Measurements from ENCODE around the gene ULK3.

ULK3 gene

DNA sequence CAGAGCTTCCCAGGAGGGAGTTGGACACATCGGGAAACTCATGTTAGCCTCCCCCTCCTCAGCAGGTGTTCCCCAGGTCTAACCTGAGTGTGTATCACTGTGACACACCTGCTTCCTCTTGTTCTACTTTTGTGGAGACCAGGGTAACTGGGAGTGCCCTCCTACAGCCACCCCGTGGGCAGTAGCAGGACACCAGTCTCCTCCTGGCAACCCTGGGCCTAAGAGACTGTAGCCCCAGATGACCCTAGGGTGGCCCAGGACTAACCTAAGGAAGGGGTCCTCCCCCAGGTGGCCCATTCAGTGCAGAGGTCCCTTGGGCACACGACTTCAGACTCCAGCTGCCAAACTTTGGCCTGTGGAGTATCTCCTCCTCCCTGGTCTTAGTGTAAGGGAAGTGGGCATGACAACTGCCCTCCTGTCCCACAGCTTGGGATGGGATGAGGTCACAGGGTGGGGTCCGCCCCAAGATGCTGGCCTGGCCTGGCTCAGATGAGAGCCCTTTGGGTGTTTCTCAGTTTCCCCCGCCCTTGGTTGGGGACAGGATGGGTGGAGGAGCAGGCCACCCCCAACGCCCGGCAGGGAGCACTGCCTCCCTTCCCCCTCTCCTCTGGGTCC is 56.3 kb downstream of the ULK3 start:
- CTCF ChIA-PET: interaction anchor here (0.7 to 25.7 kb wide), 17 partner anchors 12 to 794 kb away, joined by 3 to 649 read pairs (median 4); partner anchors contain the start of genes CSK, STOML1 and ULK3
- Histone ChIP-seq H3K4me3 (ENCODE audit: low read depth, low read length) (no peak overlapping the region), H3K36me3 (ENCODE audit: control insufficient read depth in 2 of 2, insufficient read depth in 1 of 2, low read length in 2 of 2) (peaks cover 0 to 30% of the 10 kb centered on the region in 2 experiments; a peak in 1 of 3 replicates), H3K27ac (ENCODE audit: extremely low read depth, low read depth, low read length) (peak overlapping the region; percentile 16; the same call in 1 of the 2 replicates), H3K9me3 (ENCODE audit: control insufficient read depth, insufficient read depth, low read depth, low read length) (no peaks in the 10 kb centered on the region), H3K4me1 (ENCODE audit: control insufficient read depth, insufficient read depth, low read length) (peaks cover 53% of the 10 kb centered on the region)
- POLR2A ChIA-PET: interaction anchor here (1.0 to 1.4 kb wide), 2 partner anchors 9 to 18 kb away, joined by 4 read pairs; no protein-coding TSS in a partner anchor
- TF ChIP-seq, protein P1, sequence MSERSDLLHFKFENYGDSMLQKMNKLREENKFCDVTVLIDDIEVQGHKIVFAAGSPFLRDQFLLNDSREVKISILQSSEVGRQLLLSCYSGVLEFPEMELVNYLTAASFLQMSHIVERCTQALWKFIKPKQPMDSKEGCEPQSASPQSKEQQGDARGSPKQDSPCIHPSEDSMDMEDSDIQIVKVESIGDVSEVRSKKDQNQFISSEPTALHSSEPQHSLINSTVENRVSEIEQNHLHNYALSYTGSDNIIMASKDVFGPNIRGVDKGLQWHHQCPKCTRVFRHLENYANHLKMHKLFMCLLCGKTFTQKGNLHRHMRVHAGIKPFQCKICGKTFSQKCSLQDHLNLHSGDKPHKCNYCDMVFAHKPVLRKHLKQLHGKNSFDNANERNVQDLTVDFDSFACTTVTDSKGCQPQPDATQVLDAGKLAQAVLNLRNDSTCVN (tag by site-specific recombination; optimal IDR thresholded peaks at IDR 0.05): no peak
- TF ChIP-seq ZNF138 (tag by site-specific recombination; IDR thresholded peaks at IDR 0.05; ENCODE audit: borderline replicate concordance) (no peak), ZNF548 (tag by site-specific recombination; IDR thresholded peaks at IDR 0.05) (no peak), ZNF521 (tag by site-specific recombination; IDR thresholded peaks at IDR 0.05) (no peak), TCF7L2 (IDR thresholded peaks at IDR 0.05; ENCODE audit: borderline replicate concordance, low read depth, low read length) (no peak), FEZF1 (tag by site-specific recombination; IDR thresholded peaks at IDR 0.05) (no peak), SCRT2 (tag by site-specific recombination; IDR thresholded peaks at IDR 0.05) (no peak), ZNF530 (tag by site-specific recombination; IDR thresholded peaks at IDR 0.05; ENCODE audit: low read depth) (no peak), ZNF174 (tag by site-specific recombination; IDR thresholded peaks at IDR 0.05) (no peak), RBAK (tag by site-specific recombination; IDR thresholded peaks at IDR 0.05) (no peak), ZNF214 (tag by site-specific recombination; IDR thresholded peaks at IDR 0.05; ENCODE audit: borderline replicate concordance) (no peak), ZNF48 (tag by site-specific recombination; IDR thresholded peaks at IDR 0.05) (no peak), ZNF114 (tag by site-specific recombination; IDR thresholded peaks at IDR 0.05) (no peak), MZF1 (tag by site-specific recombination; IDR thresholded peaks at IDR 0.05; ENCODE audit: borderline replicate concordance) (no peak), ZNF341 (tag by site-specific recombination; IDR thresholded peaks at IDR 0.05; ENCODE audit: low read depth) (no peak), ZNF510 (tag by site-specific recombination; IDR thresholded peaks at IDR 0.05; ENCODE audit: insufficient replicate concordance) (no peak), SP7 (tag by site-specific recombination; IDR thresholded peaks at IDR 0.05) (no peak), ZNF266 (tag by site-specific recombination; IDR thresholded peaks at IDR 0.05; ENCODE audit: low read depth) (no peak), PRDM1 (tag by site-specific recombination; IDR thresholded peaks at IDR 0.05) (no peak), ZNF37A (tag by site-specific recombination; IDR thresholded peaks at IDR 0.05) (no peak), ZFHX2 (tag by site-specific recombination; conservative IDR thresholded peaks at IDR 0.05) (no peak), GLIS2 (tag by site-specific recombination; IDR thresholded peaks at IDR 0.05) (peak; percentile 54), ZNF350 (tag by site-specific recombination; IDR thresholded peaks at IDR 0.05) (no peak)
- TF ChIP-seq, protein P2, sequence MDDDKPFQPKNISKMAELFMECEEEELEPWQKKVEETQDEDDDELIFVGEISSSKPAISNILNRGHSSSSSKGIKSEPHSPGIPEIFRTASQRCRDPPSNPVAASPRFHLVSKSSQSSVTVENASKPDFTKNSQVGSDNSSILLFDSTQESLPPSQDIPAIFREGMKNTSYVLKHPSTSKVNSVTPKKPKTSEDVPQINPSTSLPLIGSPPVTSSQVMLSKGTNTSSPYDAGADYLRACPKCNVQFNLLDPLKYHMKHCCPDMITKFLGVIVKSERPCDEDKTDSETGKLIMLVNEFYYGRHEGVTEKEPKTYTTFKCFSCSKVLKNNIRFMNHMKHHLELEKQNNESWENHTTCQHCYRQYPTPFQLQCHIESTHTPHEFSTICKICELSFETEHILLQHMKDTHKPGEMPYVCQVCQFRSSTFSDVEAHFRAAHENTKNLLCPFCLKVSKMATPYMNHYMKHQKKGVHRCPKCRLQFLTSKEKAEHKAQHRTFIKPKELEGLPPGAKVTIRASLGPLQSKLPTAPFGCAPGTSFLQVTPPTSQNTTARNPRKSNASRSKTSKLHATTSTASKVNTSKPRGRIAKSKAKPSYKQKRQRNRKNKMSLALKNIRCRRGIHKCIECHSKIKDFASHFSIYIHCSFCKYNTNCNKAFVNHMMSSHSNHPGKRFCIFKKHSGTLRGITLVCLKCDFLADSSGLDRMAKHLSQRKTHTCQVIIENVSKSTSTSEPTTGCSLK (tag by site-specific recombination; IDR thresholded peaks at IDR 0.05): no peak
- TF ChIP-seq, protein P3, sequence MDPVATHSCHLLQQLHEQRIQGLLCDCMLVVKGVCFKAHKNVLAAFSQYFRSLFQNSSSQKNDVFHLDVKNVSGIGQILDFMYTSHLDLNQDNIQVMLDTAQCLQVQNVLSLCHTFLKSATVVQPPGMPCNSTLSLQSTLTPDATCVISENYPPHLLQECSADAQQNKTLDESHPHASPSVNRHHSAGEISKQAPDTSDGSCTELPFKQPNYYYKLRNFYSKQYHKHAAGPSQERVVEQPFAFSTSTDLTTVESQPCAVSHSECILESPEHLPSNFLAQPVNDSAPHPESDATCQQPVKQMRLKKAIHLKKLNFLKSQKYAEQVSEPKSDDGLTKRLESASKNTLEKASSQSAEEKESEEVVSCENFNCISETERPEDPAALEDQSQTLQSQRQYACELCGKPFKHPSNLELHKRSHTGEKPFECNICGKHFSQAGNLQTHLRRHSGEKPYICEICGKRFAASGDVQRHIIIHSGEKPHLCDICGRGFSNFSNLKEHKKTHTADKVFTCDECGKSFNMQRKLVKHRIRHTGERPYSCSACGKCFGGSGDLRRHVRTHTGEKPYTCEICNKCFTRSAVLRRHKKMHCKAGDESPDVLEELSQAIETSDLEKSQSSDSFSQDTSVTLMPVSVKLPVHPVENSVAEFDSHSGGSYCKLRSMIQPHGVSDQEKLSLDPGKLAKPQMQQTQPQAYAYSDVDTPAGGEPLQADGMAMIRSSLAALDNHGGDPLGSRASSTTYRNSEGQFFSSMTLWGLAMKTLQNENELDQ (tag by site-specific recombination; IDR thresholded peaks at IDR 0.05; ENCODE audit: low read depth): no peak
- TF ChIP-seq, protein P4, sequence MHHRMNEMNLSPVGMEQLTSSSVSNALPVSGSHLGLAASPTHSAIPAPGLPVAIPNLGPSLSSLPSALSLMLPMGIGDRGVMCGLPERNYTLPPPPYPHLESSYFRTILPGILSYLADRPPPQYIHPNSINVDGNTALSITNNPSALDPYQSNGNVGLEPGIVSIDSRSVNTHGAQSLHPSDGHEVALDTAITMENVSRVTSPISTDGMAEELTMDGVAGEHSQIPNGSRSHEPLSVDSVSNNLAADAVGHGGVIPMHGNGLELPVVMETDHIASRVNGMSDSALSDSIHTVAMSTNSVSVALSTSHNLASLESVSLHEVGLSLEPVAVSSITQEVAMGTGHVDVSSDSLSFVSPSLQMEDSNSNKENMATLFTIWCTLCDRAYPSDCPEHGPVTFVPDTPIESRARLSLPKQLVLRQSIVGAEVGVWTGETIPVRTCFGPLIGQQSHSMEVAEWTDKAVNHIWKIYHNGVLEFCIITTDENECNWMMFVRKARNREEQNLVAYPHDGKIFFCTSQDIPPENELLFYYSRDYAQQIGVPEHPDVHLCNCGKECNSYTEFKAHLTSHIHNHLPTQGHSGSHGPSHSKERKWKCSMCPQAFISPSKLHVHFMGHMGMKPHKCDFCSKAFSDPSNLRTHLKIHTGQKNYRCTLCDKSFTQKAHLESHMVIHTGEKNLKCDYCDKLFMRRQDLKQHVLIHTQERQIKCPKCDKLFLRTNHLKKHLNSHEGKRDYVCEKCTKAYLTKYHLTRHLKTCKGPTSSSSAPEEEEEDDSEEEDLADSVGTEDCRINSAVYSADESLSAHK (tag by site-specific recombination; IDR thresholded peaks at IDR 0.05): no peak
- TF ChIP-seq, protein P5, sequence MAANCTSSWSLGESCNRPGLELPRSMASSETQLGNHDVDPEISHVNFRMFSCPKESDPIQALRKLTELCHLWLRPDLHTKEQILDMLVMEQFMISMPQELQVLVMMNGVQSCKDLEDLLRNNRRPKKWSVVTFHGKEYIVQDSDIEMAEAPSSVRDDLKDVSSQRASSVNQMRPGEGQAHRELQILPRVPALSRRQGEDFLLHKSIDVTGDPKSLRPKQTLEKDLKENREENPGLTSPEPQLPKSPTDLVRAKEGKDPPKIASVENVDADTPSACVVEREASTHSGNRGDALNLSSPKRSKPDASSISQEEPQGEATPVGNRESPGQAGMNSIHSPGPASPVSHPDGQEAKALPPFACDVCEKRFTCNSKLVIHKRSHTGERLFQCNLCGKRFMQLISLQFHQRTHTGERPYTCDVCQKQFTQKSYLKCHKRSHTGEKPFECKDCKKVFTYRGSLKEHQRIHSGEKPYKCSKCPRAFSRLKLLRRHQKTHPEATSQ (tag by site-specific recombination; IDR thresholded peaks at IDR 0.05): no peak
- TF ChIP-seq, protein P6, sequence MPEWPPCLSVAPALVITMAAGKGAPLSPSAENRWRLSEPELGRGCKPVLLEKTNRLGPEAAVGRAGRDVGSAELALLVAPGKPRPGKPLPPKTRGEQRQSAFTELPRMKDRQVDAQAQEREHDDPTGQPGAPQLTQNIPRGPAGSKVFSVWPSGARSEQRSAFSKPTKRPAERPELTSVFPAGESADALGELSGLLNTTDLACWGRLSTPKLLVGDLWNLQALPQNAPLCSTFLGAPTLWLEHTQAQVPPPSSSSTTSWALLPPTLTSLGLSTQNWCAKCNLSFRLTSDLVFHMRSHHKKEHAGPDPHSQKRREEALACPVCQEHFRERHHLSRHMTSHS (tag by site-specific recombination; IDR thresholded peaks at IDR 0.05): no peak
